Left cardiac atrium (tissue), 4 donors: Measurements from ENCODE around the gene CLDN18. TPM values are rescaled to one million over a fixed set of nuclear protein-coding genes. Genes with fewer than 3 reads are reported as not detected.

Experiments used
- ATAC-seq, 2 donors: fragments of 200-7000 bp; cut with Tn5 transposase; one replicate each; pipeline ENCODE4 v1.9.1; 2020; ENCODE audit warnings: mild to moderate bottlenecking in 2 of 2, moderate library complexity in 2 of 2
- DNase-seq: peaks from one replicate; pipeline ENCODE4 v3.0.0-alpha.2; 2020
- intact Hi-C, 2 donors: fragments of 100-400 bp; cut with DNase I; formaldehyde crosslinking; loops; one replicate each; pipeline versions ENCODE4 v1.14.1 to v1.15.1; 2022 to 2023
- long read RNA-seq: library from polyadenylated mRNA; unstranded; transcript quantifications from one replicate; pipeline ENCODE4 v2.0.0, GENCODE V29; 2021
- total RNA-seq, 2 donors: library from RNA; stranded (reverse); fragmentation: NEBNext Ultra II Directional; extraction: Animal tissue kit (Norgen Biotek cat#: 25700); gene quantifications; one replicate each; pipeline ENCODE4 v1.2.1, GENCODE V29; 2021
- donor health status: DM: no; HTN: yes; CAD: no.
- donor health status: DM: no; HTN: yes; CAD: no; lungs with severe emphysema.
- donor health status: DM: yes; HTN: yes; CAD: no.
- donor health status: Dilated cardiomyopathy.

The CLDN18 gene
- 10 to 100 TPM; 13.2 to 47.9 TPM for total RNA-seq
- long read RNA-seq, transcript CLDN18-201 (5 exons, 3,520 nt), result major isoform, 69 of 76 reads
- long read RNA-seq, partial matches to known transcripts, result 3 of 76 reads
- long read RNA-seq, other reads (novel, unspliced or antisense), result 4 of 76 reads

- intact Hi-C loops, result no loop called here
- peak; percentile 33 for DNase-seq
- ATAC-seq, result peak in 1 of 2 donors; percentile 26
These were observed at the start of gene CLDN18 for GRCh38 chr3:138009476-138010272. Gene CLDN18 (plus strand): TSS chr3:138010165. CDS start chr3:138010226, 61 bp downstream.

GRCh38 chr3:137962251-137962650 is 47.7 kb upstream of the CLDN18 start:
- DNase-seq, result no peak
- ATAC-seq, result no peak
- intact Hi-C loops, result no loop called here

- no peak for ATAC-seq
- intact Hi-C loops, result no loop called here
- no peak for DNase-seq
These were observed 46.5 kb upstream of the CLDN18 start for GRCh38 chr3:137963463-137963862.

GRCh38 chr3:137970914-137971831 is 38.8 kb upstream of the CLDN18 start:
- ATAC-seq (peak; percentile 89), DNase-seq (peak; percentile 76)
- intact Hi-C loops, result loop anchor here in 1 of 2 donors (5.0 kb wide), 1 partner anchor 864 kb away; no protein-coding TSS in a partner anchor

- intact Hi-C loops, result loop anchor here in 1 of 2 donors (5.0 kb wide), 1 partner anchor 865 kb away; no protein-coding TSS in a partner anchor
- ATAC-seq (no peak), DNase-seq (no peak)
These were observed 37.6 kb upstream of the CLDN18 start for GRCh38 chr3:137972396-137972795.

GRCh38 chr3:137978328-137978727 is 31.6 kb upstream of the CLDN18 start:
- intact Hi-C loops, result no loop called here
- DNase-seq, result no peak
- no peak for ATAC-seq

- DNase-seq (no peak), ATAC-seq (no peak)
- intact Hi-C loops, result no loop called here
These were observed 22.2 kb upstream of the CLDN18 start for GRCh38 chr3:137987723-137988122.

- intact Hi-C loops, result no loop called here
- no peak for DNase-seq
- no peak for ATAC-seq
These were observed 21.8 kb upstream of the CLDN18 start for GRCh38 chr3:137988152-137988551.

- intact Hi-C loops, result no loop called here
- no peak for DNase-seq
- ATAC-seq, result no peak
These were observed 21.0 kb upstream of the CLDN18 start for GRCh38 chr3:137988982-137989381.

GRCh38 chr3:137990427-137990826 is 19.5 kb upstream of the CLDN18 start:
- no peak for ATAC-seq
- intact Hi-C loops, result no loop called here

GRCh38 chr3:137992592-137992991 is 17.4 kb upstream of the CLDN18 start:
- no peak for DNase-seq
- intact Hi-C loops, result no loop called here

More at GRCh38 chr3:137990427-137990826, 19.5 kb upstream of the CLDN18 start:
- DNase-seq, result no peak

GRCh38 chr3:137998121-137999042 is 11.6 kb upstream of the CLDN18 start:
- DNase-seq (no peak), ATAC-seq (no peak)
- intact Hi-C loops, result no loop called here

More at GRCh38 chr3:137992592-137992991, 17.4 kb upstream of the CLDN18 start:
- ATAC-seq, result no peak

- intact Hi-C loops, result no loop called here
- no peak for ATAC-seq
These were observed 6.9 kb upstream of the CLDN18 start for GRCh38 chr3:138003069-138003468.

GRCh38 chr3:138005627-138006026 is 4.3 kb upstream of the CLDN18 start:
- DNase-seq (no peak), ATAC-seq (no peak)
- intact Hi-C loops, result no loop called here

More at GRCh38 chr3:138003069-138003468, 6.9 kb upstream of the CLDN18 start:
- DNase-seq, result no peak

- intact Hi-C loops, result no loop called here
- ATAC-seq (no peak), DNase-seq (no peak)
These were observed 2.1 kb upstream of the CLDN18 start for GRCh38 chr3:138007898-138008297.

GRCh38 chr3:138010273-138010590 is 267 bp downstream of the CLDN18 start:
- DNase-seq (no peak), ATAC-seq (no peak)
- intact Hi-C loops, result no loop called here

GRCh38 chr3:138011722-138012121 is 1.8 kb downstream of the CLDN18 start:
- intact Hi-C loops, result no loop called here
- ATAC-seq (peak; percentile 88), DNase-seq (no peak)

GRCh38 chr3:138012526-138012925 is 2.6 kb downstream of the CLDN18 start:
- intact Hi-C loops, result no loop called here
- DNase-seq, result no peak
- no peak for ATAC-seq

GRCh38 chr3:138016065-138016464 is 6.1 kb downstream of the CLDN18 start:
- ATAC-seq (no peak), DNase-seq (no peak)
- intact Hi-C loops, result no loop called here
